GM21786 (cell line): ENCODE data around the gene C11orf71.
A peak's percentile ranks its signal among the peaks of the same experiment; 100 is the strongest.

ENCODE experiments used
- ATAC-seq: cut with Tn5 transposase; IDR thresholded peaks from one replicate; pipeline ENCODE4 v1.9.1; 2021; ENCODE audit not compliant: unreplicated experiment

Gene C11orf71

GRCh38 chr11:114400216-114400914 lies at the start of gene C11orf71, which contains the start of gene RBM7:
Gene C11orf71 (minus strand): TSS chr11:114400511. CDS start chr11:114400331, 180 bp downstream.
Gene RBM7 (plus strand): TSS chr11:114400666. CDS start chr11:114400672, 6 bp downstream.
- ATAC-seq: peak; percentile 94

GRCh38 chr11:114449845-114450244 lies 49.5 kb upstream of the C11orf71 start:
- no peak for ATAC-seq

GRCh38 chr11:114448749-114449482 lies 48.6 kb upstream of the C11orf71 start:
- no peak for ATAC-seq

GRCh38 chr11:114447892-114448291 lies 47.6 kb upstream of the C11orf71 start:
- ATAC-seq: no peak

GRCh38 chr11:114447444-114447843 lies 47.1 kb upstream of the C11orf71 start:
- ATAC-seq: no peak

GRCh38 chr11:114442536-114442935 lies 42.2 kb upstream of the C11orf71 start:
- ATAC-seq: no peak

- ATAC-seq: no peak
Observed at GRCh38 chr11:114441921-114442320, 41.6 kb upstream of the C11orf71 start.

GRCh38 chr11:114440971-114441763 lies 40.9 kb upstream of the C11orf71 start:
- ATAC-seq: no peak

GRCh38 chr11:114440121-114440860 lies 40.0 kb upstream of the C11orf71 start:
- ATAC-seq: no peak

GRCh38 chr11:114439229-114440120 lies 39.2 kb upstream of the C11orf71 start, which contains the start of gene REXO2:
Gene REXO2 (plus strand): TSS chr11:114439467. CDS start chr11:114439529, 62 bp downstream.
- peak; percentile 97 for ATAC-seq

- no peak for ATAC-seq
Observed at GRCh38 chr11:114438303-114438702, 38.0 kb upstream of the C11orf71 start.

- no peak for ATAC-seq
Observed at GRCh38 chr11:114433376-114433775, 33.1 kb upstream of the C11orf71 start.

- no peak for ATAC-seq
Observed at GRCh38 chr11:114432893-114433292, 32.6 kb upstream of the C11orf71 start.

- ATAC-seq: no peak
Observed at GRCh38 chr11:114430290-114430689, 30.0 kb upstream of the C11orf71 start.

GRCh38 chr11:114426280-114426679 lies 26.0 kb upstream of the C11orf71 start:
- no peak for ATAC-seq

GRCh38 chr11:114416441-114416961 lies 16.2 kb upstream of the C11orf71 start:
- ATAC-seq: no peak

- ATAC-seq: no peak
Observed at GRCh38 chr11:114413958-114414357, 13.6 kb upstream of the C11orf71 start.

- no peak for ATAC-seq
Observed at GRCh38 chr11:114412946-114413345, 12.6 kb upstream of the C11orf71 start.

GRCh38 chr11:114401311-114401710 lies 1.0 kb upstream of the C11orf71 start:
- no peak for ATAC-seq

- ATAC-seq: no peak
Observed at GRCh38 chr11:114400915-114401223, 558 bp upstream of the C11orf71 start.
